Transverse colon (tissue), 4 donors: ENCODE measurements around the gene UBAP2L.

Experiments
- EP300 ChIP-seq: sonication (generic); formaldehyde crosslinking; IDR thresholded peaks from one replicate; pipeline ENCODE4 v1.6.1; 2017; ENCODE audit warnings: antibody characterized with exemption, low read depth
- POLR2AphosphoS5 ChIP-seq, 3 donors: sonication (generic); formaldehyde crosslinking; IDR thresholded peaks; one replicate each; pipeline ENCODE4 v1.6.1; 2016; ENCODE audit warnings: antibody characterized with exemption in 3 of 3
- TF ChIP-seq, protein P1 (sequence below), 5 experiments: fragments of 200-600 bp in 3 of 5; fragments of 450-650 bp in 2 of 5; sonication (generic) in 3 of 5; IDR thresholded peaks; 1 replicate in 2 of 5; 2 replicates in 3 of 5; pipeline ENCODE4 v1.5.1; 2016 to 2017; ENCODE audit warnings: antibody characterized with exemption in 5 of 5, inconsistent platforms in 3 of 5, mild to moderate bottlenecking in 2 of 5, moderate library complexity in 1 of 5

DNA sequence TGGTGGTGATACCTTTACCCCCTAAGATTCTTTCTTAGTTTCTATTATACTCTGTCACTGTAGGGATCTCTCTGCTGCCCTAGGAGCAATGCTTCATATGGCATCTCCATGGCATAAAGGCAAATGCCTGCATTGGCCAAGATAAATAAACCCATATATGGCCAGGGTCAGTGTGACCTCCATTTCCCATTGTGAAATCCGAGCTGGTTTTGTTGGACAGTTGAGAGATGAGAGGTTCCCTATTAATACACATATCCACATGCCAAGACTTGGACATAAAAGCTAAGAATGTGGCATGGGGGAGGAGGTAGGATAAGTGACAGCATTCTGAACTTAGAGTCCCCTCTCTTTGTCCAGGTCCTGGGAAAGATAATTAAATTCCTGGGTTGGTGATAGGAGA lies 30.2 kb upstream of the UBAP2L start:
- TF ChIP-seq, protein P1, sequence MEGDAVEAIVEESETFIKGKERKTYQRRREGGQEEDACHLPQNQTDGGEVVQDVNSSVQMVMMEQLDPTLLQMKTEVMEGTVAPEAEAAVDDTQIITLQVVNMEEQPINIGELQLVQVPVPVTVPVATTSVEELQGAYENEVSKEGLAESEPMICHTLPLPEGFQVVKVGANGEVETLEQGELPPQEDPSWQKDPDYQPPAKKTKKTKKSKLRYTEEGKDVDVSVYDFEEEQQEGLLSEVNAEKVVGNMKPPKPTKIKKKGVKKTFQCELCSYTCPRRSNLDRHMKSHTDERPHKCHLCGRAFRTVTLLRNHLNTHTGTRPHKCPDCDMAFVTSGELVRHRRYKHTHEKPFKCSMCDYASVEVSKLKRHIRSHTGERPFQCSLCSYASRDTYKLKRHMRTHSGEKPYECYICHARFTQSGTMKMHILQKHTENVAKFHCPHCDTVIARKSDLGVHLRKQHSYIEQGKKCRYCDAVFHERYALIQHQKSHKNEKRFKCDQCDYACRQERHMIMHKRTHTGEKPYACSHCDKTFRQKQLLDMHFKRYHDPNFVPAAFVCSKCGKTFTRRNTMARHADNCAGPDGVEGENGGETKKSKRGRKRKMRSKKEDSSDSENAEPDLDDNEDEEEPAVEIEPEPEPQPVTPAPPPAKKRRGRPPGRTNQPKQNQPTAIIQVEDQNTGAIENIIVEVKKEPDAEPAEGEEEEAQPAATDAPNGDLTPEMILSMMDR (IDR thresholded peaks at IDR 0.05): no peak
- TF ChIP-seq POLR2AphosphoS5 (IDR thresholded peaks at IDR 0.05): no peak
- no peak for TF ChIP-seq EP300
